GM13976 (cell line): ENCODE measurements around the gene FBXO21.

Experiments
- DNase-seq: peaks from one replicate; pipeline ENCODE4 v3.0.0; 2012; ENCODE audit warnings: low spot score
- CTCF ChIP-seq: IDR thresholded peaks from 2 replicates; pipeline ENCODE4 v1.5.1; 2012; ENCODE audit warnings: borderline replicate concordance, mild to moderate bottlenecking; ENCODE audit not compliant: insufficient read depth; ENCODE audit errors: extremely low read depth, missing control alignments, control extremely low read depth
- in situ Hi-C: fragments of 300-500 bp; cut with MboI; formaldehyde crosslinking; loops from one replicate; pipeline ENCODE4 v1.12.0; 2022; ENCODE audit warnings: low sequenced_read_pairs, mixed read lengths, inconsistent platforms; ENCODE audit not compliant: unreplicated experiment

The FBXO21 gene

DNA sequence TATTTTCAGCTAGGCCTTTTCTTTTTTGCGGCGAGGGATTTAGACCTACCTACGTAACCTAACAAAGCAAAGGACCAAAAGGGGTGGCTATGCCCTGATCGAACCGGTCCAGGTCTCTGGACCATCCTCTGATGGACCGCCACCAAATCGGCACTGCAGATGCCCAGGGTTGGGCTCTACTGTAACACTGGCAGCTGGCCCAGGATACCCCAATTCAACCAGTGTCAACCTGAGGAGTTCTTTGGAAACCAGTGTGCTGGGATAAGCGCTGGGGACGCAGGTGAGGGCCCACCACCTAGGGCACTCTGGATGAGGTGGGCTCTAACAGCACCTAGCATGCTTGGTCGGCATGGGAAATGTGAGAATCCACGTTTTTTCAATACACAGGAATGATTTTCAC, 32.2 kb downstream of the FBXO21 start:
- TF ChIP-seq CTCF = no peak
- no peak for DNase-seq
- in situ Hi-C loops = no loop called here

GRCh38 chr12:117155278-117156060, 34.8 kb downstream of the FBXO21 start:
- in situ Hi-C loops = no loop called here
- peak; percentile 90 for DNase-seq

GRCh38 chr12:117152793-117153775, 37.2 kb downstream of the FBXO21 start:
- in situ Hi-C loops = no loop called here
- peak; percentile 40 for DNase-seq
- TF ChIP-seq CTCF = no peak

More at GRCh38 chr12:117155278-117156060, 34.8 kb downstream of the FBXO21 start:
- TF ChIP-seq CTCF = peak; percentile 79

- DNase-seq = no peak
- in situ Hi-C loops = no loop called here
- no peak for TF ChIP-seq CTCF
Observed at GRCh38 chr12:117151403-117152031, 38.8 kb downstream of the FBXO21 start.

GRCh38 chr12:117149431-117149830, 40.8 kb downstream of the FBXO21 start:
- TF ChIP-seq CTCF = no peak
- in situ Hi-C loops = no loop called here
- no peak for DNase-seq

- in situ Hi-C loops = no loop called here
- no peak for TF ChIP-seq CTCF
- DNase-seq = no peak
Observed at GRCh38 chr12:117148642-117149041, 41.6 kb downstream of the FBXO21 start.
